T-helper 1 cell treated with Interleukin-12 subunit alpha and Interleukin-12 subunit beta and Interleukin-4 antibody, amounts not matched to agents 30 ng/mL and 1 ng/mL, for 36 hours (primary cell): ENCODE results near the gene NME9. TPM values are rescaled to one million over a fixed set of nuclear protein-coding genes. Genes with fewer than 3 reads are reported as not detected.

Source experiments
- intact Hi-C: fragments of 100-400 bp; cut with micrococcal nuclease; formaldehyde crosslinking; loops from one replicate; pipeline ENCODE4 v1.15.1; 2024
- total RNA-seq: library from RNA; stranded (reverse); gene quantifications from 2 replicates; pipeline ENCODE4 v1.2.3, GENCODE V29; 2022

Gene NME9
- total RNA-seq, 1 donor from 2014 or later: not detected

GRCh38 chr3:138289260-138289659, 40.4 kb downstream of the NME9 start:
- intact Hi-C loops: no loop called here

GRCh38 chr3:138284957-138285477, 44.6 kb downstream of the NME9 start:
- intact Hi-C loops: loop anchor here (5.0 kb wide), 1 partner anchor 42 kb away; the partner anchor contains the start of gene NME9

- intact Hi-C loops: loop anchor here (5.0 kb wide), 1 partner anchor 43 kb away; the partner anchor contains the start of gene NME9
These were observed 45.6 kb downstream of the NME9 start for GRCh38 chr3:138284079-138284478.

- intact Hi-C loops: loop anchor here (5.0 kb wide), 1 partner anchor 44 kb away; the partner anchor contains the start of gene NME9
These were observed 46.8 kb downstream of the NME9 start for GRCh38 chr3:138282836-138283235.

DNA sequence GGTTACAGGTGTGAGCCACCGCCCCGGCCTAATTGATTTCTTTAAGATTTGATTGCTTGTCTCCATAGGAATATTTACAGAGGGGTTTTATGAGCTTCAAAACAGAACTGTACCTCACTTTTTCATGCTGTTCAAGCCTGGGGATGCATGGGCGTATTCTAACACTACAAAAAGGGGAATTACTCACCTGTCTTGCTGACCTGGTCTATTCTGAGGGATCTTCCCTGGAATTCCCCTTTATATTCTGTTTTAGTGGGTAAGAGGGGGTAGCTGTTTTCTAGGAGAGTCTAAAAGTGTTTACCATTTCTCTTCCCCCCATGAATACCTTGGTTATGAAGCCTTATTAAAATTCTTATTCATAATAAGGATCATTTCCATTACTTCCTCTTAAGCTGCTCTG, 48.1 kb downstream of the NME9 start:
- intact Hi-C loops: loop anchor here (5.0 kb wide), 1 partner anchor 46 kb away; the partner anchor contains the start of gene NME9

GRCh38 chr3:138271189-138271794, 58.4 kb downstream of the NME9 start:
- intact Hi-C loops: no loop called here

- intact Hi-C loops: no loop called here
These were observed 59.4 kb downstream of the NME9 start for GRCh38 chr3:138270245-138270644.

- intact Hi-C loops: no loop called here
These were observed 62.6 kb downstream of the NME9 start for GRCh38 chr3:138267083-138267482.

DNA sequence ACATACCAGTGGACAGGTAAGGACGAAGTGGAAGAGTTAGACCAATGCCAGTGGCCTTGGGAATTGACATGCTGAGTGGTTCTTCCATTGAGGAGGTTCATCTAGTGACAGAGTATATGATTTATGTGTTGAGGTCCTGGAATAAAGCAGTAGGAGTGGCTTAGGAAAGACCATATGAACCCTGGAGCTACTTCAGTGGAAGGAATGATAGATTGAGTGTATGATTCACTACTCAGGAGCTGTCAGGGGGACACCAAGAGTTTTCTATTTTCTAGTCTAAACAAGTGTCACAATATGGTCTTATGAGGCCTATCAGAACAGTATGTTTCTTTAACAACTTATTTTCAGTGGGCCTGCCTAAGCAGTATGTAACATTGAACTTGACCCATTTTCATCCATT, 63.9 kb downstream of the NME9 start:
- intact Hi-C loops: no loop called here

DNA sequence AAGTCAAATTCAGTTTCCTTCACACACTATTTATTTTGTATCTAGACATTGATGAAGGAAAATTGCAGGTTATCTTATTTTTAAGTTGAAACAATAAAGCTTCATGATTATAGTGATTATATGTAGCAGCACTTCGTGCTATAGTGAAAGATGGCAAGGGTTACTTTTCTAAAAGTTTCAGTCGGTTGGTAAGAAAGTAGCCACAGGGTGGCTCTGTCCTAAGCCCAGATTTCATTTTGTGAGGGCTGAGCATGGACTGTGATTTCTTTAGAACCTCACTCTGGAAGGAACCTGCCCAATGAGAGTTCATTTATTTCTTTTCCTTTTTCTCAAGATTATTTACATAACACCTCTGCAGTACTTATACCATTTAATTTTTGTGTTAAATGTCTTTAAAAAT, 66.5 kb downstream of the NME9 start:
- intact Hi-C loops: no loop called here

- intact Hi-C loops: no loop called here
These were observed 69.0 kb downstream of the NME9 start for GRCh38 chr3:138260611-138261010.

DNA sequence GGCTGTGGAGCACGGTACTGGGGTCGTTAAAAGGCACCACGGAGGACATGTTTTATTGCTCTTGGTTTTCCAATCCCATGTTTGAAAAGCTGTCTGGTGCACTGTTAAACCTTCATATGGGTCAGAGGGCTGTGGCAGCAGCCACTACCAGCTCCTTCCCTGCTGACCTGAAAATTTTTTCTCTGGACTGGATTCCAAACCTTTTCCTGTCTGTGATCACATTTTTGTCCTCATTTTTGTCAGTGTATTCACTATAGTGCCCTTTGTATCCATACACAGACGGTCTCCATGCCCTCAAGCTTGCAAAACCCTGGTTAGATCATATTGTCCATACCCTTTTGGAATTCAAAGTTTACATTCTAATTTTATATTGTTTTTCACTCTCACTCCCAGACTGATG, 70.5 kb downstream of the NME9 start:
- intact Hi-C loops: no loop called here

DNA sequence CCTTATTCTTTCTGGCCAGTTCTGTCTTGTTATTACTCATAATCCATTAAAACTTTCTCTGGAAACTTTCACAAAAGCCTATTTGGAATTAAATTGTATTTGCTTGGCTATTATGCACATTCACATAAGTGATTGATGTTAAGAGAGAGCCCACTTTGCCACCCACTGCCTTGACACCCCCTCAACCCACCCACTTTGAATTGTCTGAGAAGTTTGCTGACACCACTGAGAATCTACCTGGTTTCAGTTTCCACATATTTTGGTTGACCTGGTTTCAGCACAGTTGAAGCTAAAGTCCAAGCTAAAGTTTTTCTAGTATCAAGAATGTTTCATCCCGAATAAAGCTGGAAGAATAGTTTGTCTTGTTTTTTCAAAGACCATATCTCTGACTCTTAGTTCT, 71.7 kb downstream of the NME9 start:
- intact Hi-C loops: no loop called here

- intact Hi-C loops: no loop called here
These were observed 73.6 kb downstream of the NME9 start for GRCh38 chr3:138256022-138256421.

- intact Hi-C loops: no loop called here
These were observed 75.4 kb downstream of the NME9 start for GRCh38 chr3:138254216-138254615.

DNA sequence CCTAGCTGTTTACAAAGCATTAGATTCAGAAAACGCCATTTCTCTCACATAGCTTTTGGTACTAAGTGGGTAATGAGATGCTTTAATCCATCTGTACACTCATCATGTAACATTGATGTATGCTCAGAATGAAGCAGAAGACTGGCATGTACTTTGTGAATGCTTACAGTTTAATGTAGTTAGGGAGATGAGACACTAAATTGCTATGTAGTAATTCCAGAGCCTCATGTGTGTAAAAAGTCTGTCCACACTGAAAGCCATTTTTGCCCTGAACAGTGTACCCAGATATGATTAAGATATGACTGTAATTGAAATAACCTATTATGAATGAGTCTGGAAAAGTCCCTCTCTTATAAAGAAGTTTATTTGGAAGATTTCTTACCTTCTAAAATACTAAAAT, 76.0 kb downstream of the NME9 start:
- intact Hi-C loops: no loop called here

Other genes starting within 250 kb of the NME9 start
- gene DZIP1L, start 214.2 kb downstream of the NME9 start, total RNA-seq: 0.15 TPM in 1 of 2 replicates, not detected in the other
- not detected in 2 replicates for gene A4GNT, start 197.5 kb downstream of the NME9 start, total RNA-seq
- gene DBR1, start 154.9 kb downstream of the NME9 start, total RNA-seq: 21.4 and 22.1 TPM in 2 replicates
- 45.5 and 57.3 TPM in 2 replicates for gene ARMC8, start 142.6 kb downstream of the NME9 start, total RNA-seq
- not detected in 2 replicates for gene MRAS, start 18.7 kb upstream of the NME9 start, total RNA-seq
- gene ESYT3, start 104.8 kb upstream of the NME9 start, total RNA-seq: 0.29 and 0.41 TPM in 2 replicates